Liver (tissue), 9 donors: Measurements from ENCODE around the gene ACSS1. TPM values are rescaled to one million over a fixed set of nuclear protein-coding genes. Genes with fewer than 3 reads are reported as not detected.
"Not testable (repeated sequence)": the region's sequence is repeated elsewhere in the genome, so short reads cannot be mapped to it uniquely, and the experiment has no call there.

Experiments
- DNase-seq: peaks from one replicate; pipeline ENCODE4 v3.0.0-alpha.2; 2017; ENCODE audit warnings: low spot score
- H3K27ac ChIP-seq, 2 donors: one replicate each; pipeline ENCODE4 v1.7.0; 2013; ENCODE audit warnings: inconsistent platforms in 2 of 2, low read length in 2 of 2, control low read depth in 1 of 2, low read depth in 1 of 2, mild to moderate bottlenecking in 1 of 2
- H3K27me3 ChIP-seq, 4 donors: one replicate each; pipeline versions ENCODE4 v1.6.1 to v1.7.0; 2013; ENCODE audit warnings: low read length in 3 of 4, inconsistent platforms in 1 of 4, mild to moderate bottlenecking in 1 of 4, moderate library complexity in 1 of 4; ENCODE audit not compliant: control insufficient read depth in 4 of 4, insufficient read depth in 4 of 4
- H3K36me3 ChIP-seq, 4 donors: one replicate each; pipeline versions ENCODE4 v1.6.1 to v1.7.0; 2013; ENCODE audit warnings: low read length in 3 of 4, mild to moderate bottlenecking in 3 of 4, low read depth in 1 of 4, moderate library complexity in 1 of 4; ENCODE audit not compliant: control insufficient read depth in 4 of 4, insufficient read depth in 3 of 4
- H3K4me1 ChIP-seq, 4 donors: one replicate each; pipeline versions ENCODE4 v1.6.1 to v1.7.0; 2013; ENCODE audit warnings: low read length in 3 of 4, mild to moderate bottlenecking in 3 of 4, moderate library complexity in 1 of 4; ENCODE audit not compliant: control insufficient read depth in 4 of 4, insufficient read depth in 4 of 4
- H3K4me3 ChIP-seq, 3 donors: one replicate each; pipeline versions ENCODE4 v1.6.1 to v1.7.0; 2013; ENCODE audit warnings: low read length in 3 of 3, control low read depth in 1 of 3, low read depth in 1 of 3, mild to moderate bottlenecking in 1 of 3
- H3K9ac ChIP-seq, 2 donors: one replicate each; pipeline ENCODE4 v1.7.0; 2013; ENCODE audit warnings: low read length in 2 of 2, mild to moderate bottlenecking in 2 of 2, moderate library complexity in 2 of 2, control low read depth in 1 of 2, low read depth in 1 of 2
- H3K9me3 ChIP-seq, 4 donors: one replicate each; pipeline versions ENCODE4 v1.6.1 to v1.7.0; 2013; ENCODE audit warnings: low read length in 3 of 4; ENCODE audit not compliant: control insufficient read depth in 4 of 4
- CTCF ChIP-seq: fragments of 150-350 bp; IDR thresholded peaks from 2 replicates; pipeline ENCODE4 v1.5.1; 2017; ENCODE audit warnings: improper control_type of control experiment, low read depth, low read length; ENCODE audit not compliant: missing input control
- EGR1 ChIP-seq, 2 donors: IDR thresholded peaks; 2 replicates each; pipeline ENCODE4 v1.6.1; 2016 to 2018; ENCODE audit warnings: antibody characterized with exemption in 2 of 2, low read depth in 2 of 2
- FOXA1 ChIP-seq: IDR thresholded peaks from 2 replicates; pipeline ENCODE4 v1.6.1; 2016; ENCODE audit warnings: antibody characterized with exemption
- FOXA2 ChIP-seq: IDR thresholded peaks from 2 replicates; pipeline ENCODE4 v1.6.1; 2016; ENCODE audit warnings: antibody characterized with exemption
- GABPA ChIP-seq, 2 donors: IDR thresholded peaks in 1 of 2; conservative IDR thresholded peaks in 1 of 2; 2 replicates each; pipeline ENCODE4 v1.6.1; 2016; ENCODE audit warnings: antibody characterized with exemption in 2 of 2, mild to moderate bottlenecking in 1 of 2, moderate library complexity in 1 of 2
- HNF4G ChIP-seq: IDR thresholded peaks from 2 replicates; pipeline ENCODE4 v1.6.1; 2016; ENCODE audit warnings: antibody characterized with exemption
- JUND ChIP-seq, 2 donors: IDR thresholded peaks; 2 replicates each; pipeline ENCODE4 v1.6.1; 2016; ENCODE audit warnings: antibody characterized with exemption in 2 of 2
- NR2F2 ChIP-seq: IDR thresholded peaks from 2 replicates; pipeline ENCODE4 v1.6.1; 2016; ENCODE audit warnings: antibody characterized with exemption
- RAD21 ChIP-seq, 2 donors: IDR thresholded peaks; 2 replicates each; pipeline ENCODE4 v1.6.1; 2016; ENCODE audit warnings: antibody characterized with exemption in 2 of 2, mild to moderate bottlenecking in 2 of 2
- RXRA ChIP-seq, 2 donors: IDR thresholded peaks; 2 replicates each; pipeline ENCODE4 v1.6.1; 2017 to 2018; ENCODE audit warnings: antibody characterized with exemption in 2 of 2, mild to moderate bottlenecking in 1 of 2
- SP1 ChIP-seq: IDR thresholded peaks from 2 replicates; pipeline ENCODE4 v1.6.1; 2018; ENCODE audit warnings: antibody characterized with exemption, mild to moderate bottlenecking
- TAF1 ChIP-seq: conservative IDR thresholded peaks from 2 replicates; pipeline ENCODE4 v1.6.1; 2016; ENCODE audit warnings: antibody characterized with exemption, mild to moderate bottlenecking
- YY1 ChIP-seq: IDR thresholded peaks from 2 replicates; pipeline ENCODE4 v1.6.1; 2016; ENCODE audit warnings: antibody characterized with exemption, mild to moderate bottlenecking
- ZBTB33 ChIP-seq: IDR thresholded peaks from 2 replicates; pipeline ENCODE4 v1.6.1; 2016; ENCODE audit warnings: antibody characterized with exemption
- WGBS: extraction: QIAGEN DNeasy Blood & Tissue Kit; methylation state at CpG from one replicate; pipeline ENCODE4 v1.1.7; 2013; 5-methylcytosine and 5-hydroxymethylcytosine counted together
- polyA plus RNA-seq, 2 donors: library from polyadenylated mRNA; stranded (reverse) in 1 of 2; unstranded in 1 of 2; fragments of 200-250 nt in 1 of 2; fragments of >200 nt in 1 of 2; fragmentation: Nextera tagmentation in 1 of 2; extraction: Ambion mirVana in 1 of 2; gene quantifications; one replicate each; pipeline versions ENCODE4 v1.2.1 to v1.2.3, GENCODE V29; 2013 to 2015
- total RNA-seq, 2 donors: library from RNA; depleted of rRNA; stranded (reverse); fragments of >200 nt; gene quantifications; one replicate each; pipeline ENCODE4 v1.2.3, GENCODE V29; 2014
- TF ChIP-seq, protein P1 (sequence below): IDR thresholded peaks from 2 replicates; pipeline ENCODE4 v1.6.1; 2016; ENCODE audit warnings: antibody characterized with exemption
- TF ChIP-seq, protein P2 (sequence below): IDR thresholded peaks from 2 replicates; pipeline ENCODE4 v1.6.1; 2016; ENCODE audit warnings: antibody characterized with exemption, mild to moderate bottlenecking
- donor health status: healthy.
- donor health status: healthy.
- donor health status: healthy.
- donor health status: healthy.
- donor health status: healthy.

Gene ACSS1
- total and polyA plus RNA-seq, 4 donors, result 5.3 to 87.5 (median 22.1) TPM

GRCh38 chr20:25003002-25003401, 54.9 kb downstream of the ACSS1 start:
- WGBS, result 93% methylated on average over 1 of the region's 1 CpG
- Histone ChIP-seq H3K4me3 (no peak overlapping the region), H3K9ac (no peak overlapping the region), H3K27ac (no peak overlapping the region), H3K27me3 (no peaks in the 10 kb centered on the region), H3K4me1 (peaks cover 2 to 12% (median 7%) of the 10 kb centered on the region in 4 donors), H3K9me3 (no peaks in the 10 kb centered on the region), H3K36me3 (no peaks in the 10 kb centered on the region)
- no peak for DNase-seq
- TF ChIP-seq HNF4G, result no peak
- TF ChIP-seq EGR1 (IDR thresholded peaks at IDR 0.05; ENCODE audit: low read depth in 2 of 2), result no peak
- TF ChIP-seq GABPA (IDR thresholded peaks at IDR 0.05 in 1 of 2, conservative IDR thresholded peaks at IDR 0.05 in 1 of 2), result no peak
- TF ChIP-seq ZBTB33, result no peak
- no peak for TF ChIP-seq NR2F2
- TF ChIP-seq TAF1, result no peak
- no peak for TF ChIP-seq SP1
- no peak for TF ChIP-seq FOXA1
- TF ChIP-seq CTCF, result no peak
- TF ChIP-seq FOXA2, result no peak
- TF ChIP-seq RXRA (IDR thresholded peaks at IDR 0.05), result no peak
- TF ChIP-seq RAD21 (IDR thresholded peaks at IDR 0.05), result no peak
- TF ChIP-seq, protein P1, sequence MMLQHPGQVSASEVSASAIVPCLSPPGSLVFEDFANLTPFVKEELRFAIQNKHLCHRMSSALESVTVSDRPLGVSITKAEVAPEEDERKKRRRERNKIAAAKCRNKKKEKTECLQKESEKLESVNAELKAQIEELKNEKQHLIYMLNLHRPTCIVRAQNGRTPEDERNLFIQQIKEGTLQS, result no peak
- TF ChIP-seq, protein P2, sequence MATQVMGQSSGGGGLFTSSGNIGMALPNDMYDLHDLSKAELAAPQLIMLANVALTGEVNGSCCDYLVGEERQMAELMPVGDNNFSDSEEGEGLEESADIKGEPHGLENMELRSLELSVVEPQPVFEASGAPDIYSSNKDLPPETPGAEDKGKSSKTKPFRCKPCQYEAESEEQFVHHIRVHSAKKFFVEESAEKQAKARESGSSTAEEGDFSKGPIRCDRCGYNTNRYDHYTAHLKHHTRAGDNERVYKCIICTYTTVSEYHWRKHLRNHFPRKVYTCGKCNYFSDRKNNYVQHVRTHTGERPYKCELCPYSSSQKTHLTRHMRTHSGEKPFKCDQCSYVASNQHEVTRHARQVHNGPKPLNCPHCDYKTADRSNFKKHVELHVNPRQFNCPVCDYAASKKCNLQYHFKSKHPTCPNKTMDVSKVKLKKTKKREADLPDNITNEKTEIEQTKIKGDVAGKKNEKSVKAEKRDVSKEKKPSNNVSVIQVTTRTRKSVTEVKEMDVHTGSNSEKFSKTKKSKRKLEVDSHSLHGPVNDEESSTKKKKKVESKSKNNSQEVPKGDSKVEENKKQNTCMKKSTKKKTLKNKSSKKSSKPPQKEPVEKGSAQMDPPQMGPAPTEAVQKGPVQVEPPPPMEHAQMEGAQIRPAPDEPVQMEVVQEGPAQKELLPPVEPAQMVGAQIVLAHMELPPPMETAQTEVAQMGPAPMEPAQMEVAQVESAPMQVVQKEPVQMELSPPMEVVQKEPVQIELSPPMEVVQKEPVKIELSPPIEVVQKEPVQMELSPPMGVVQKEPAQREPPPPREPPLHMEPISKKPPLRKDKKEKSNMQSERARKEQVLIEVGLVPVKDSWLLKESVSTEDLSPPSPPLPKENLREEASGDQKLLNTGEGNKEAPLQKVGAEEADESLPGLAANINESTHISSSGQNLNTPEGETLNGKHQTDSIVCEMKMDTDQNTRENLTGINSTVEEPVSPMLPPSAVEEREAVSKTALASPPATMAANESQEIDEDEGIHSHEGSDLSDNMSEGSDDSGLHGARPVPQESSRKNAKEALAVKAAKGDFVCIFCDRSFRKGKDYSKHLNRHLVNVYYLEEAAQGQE, result no peak
- TF ChIP-seq JUND (IDR thresholded peaks at IDR 0.05), result no peak
- TF ChIP-seq YY1, result no peak

DNA sequence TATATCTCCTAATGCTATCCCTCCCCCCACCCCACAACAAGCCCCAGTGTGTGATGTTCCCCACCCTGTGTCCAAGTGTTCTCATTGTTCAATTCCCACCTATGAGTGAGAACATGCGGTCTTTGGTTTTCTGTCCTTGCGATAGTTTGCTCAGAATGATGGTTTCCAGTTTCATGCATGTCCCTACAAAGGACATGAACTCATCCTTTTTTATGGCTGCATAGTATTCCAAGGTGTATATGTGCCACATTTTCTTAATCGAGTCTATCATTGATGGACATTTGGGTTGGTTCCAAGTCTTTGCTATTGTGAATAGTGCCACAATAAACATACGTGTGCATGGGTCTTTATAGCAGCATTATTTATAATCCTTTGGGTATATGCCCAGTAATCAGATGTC, 56.6 kb downstream of the ACSS1 start:
- not testable (repeated sequence) for H3K27me3 ChIP-seq, H3K9ac ChIP-seq, H3K27ac ChIP-seq, H3K36me3 ChIP-seq, H3K9me3 ChIP-seq, DNase-seq, H3K4me1 ChIP-seq, H3K4me3 ChIP-seq
- WGBS, result 94% methylated on average over 4 of the region's 4 CpGs
